Measurements from ENCODE around the gene CAMK2B. TPM values are rescaled to one million over a fixed set of nuclear protein-coding genes. Genes with fewer than 3 reads are reported as not detected.

The CAMK2B gene
- total and polyA plus RNA-seq, 9 donors = 3.1 to 13.9 (median 10.1) TPM

GRCh38 chr7:44322631-44323363 is 2.6 kb downstream of the CAMK2B start:
- Histone ChIP-seq H3K27me3 (ENCODE audit: control insufficient read depth, insufficient read depth, low read length) (peaks cover 52% of the 10 kb centered on the region), H3K4me3 (ENCODE audit: low read length) (no peak overlapping the region), H3K36me3 (ENCODE audit: control insufficient read depth, insufficient read depth, low read length) (no peaks in the 10 kb centered on the region), H3K27ac (ENCODE audit: low read length) (peak overlapping the region; percentile 69), H3K4me1 (ENCODE audit: control insufficient read depth, insufficient read depth, low read length) (peaks cover 33% of the 10 kb centered on the region), H3K9me3 (replicated peaks; ENCODE audit: control insufficient read depth, low read depth, low read length) (no peaks in the 10 kb centered on the region)
- 85% methylated on average over 17 of the region's 17 CpGs for WGBS (ENCODE audit: insufficient coverage)
- peak; percentile 64 for DNase-seq

GRCh38 chr7:44321796-44322195 is 3.6 kb downstream of the CAMK2B start:
- Histone ChIP-seq H3K4me1 (ENCODE audit: control insufficient read depth, insufficient read depth, low read length) (peaks cover 33% of the 10 kb centered on the region), H3K27me3 (ENCODE audit: control insufficient read depth, insufficient read depth, low read length) (peaks cover 42% of the 10 kb centered on the region), H3K9me3 (replicated peaks; ENCODE audit: control insufficient read depth, low read depth, low read length) (no peaks in the 10 kb centered on the region), H3K36me3 (ENCODE audit: control insufficient read depth, insufficient read depth, low read length) (no peaks in the 10 kb centered on the region), H3K4me3 (ENCODE audit: low read length) (no peak overlapping the region), H3K27ac (ENCODE audit: low read length) (no peak overlapping the region)
- DNase-seq = no peak
- WGBS (ENCODE audit: insufficient coverage) = 72% methylated on average over 7 of the region's 18 CpGs

- 77% methylated on average over 10 of the region's 15 CpGs for WGBS (ENCODE audit: insufficient coverage)
- H3K27me3 ChIP-seq (ENCODE audit: control insufficient read depth, insufficient read depth, low read length) = peaks cover 33% of the 10 kb centered on the region
- no peaks in the 10 kb centered on the region for H3K9me3 ChIP-seq (replicated peaks; ENCODE audit: control insufficient read depth, low read depth, low read length)
- peaks cover 30% of the 10 kb centered on the region for H3K4me1 ChIP-seq (ENCODE audit: control insufficient read depth, insufficient read depth, low read length)
- H3K27ac ChIP-seq (ENCODE audit: low read length) = no peak overlapping the region
- H3K36me3 ChIP-seq (ENCODE audit: control insufficient read depth, insufficient read depth, low read length) = no peaks in the 10 kb centered on the region
- H3K4me3 ChIP-seq (ENCODE audit: low read length) = no peak overlapping the region
- DNase-seq = no peak
Measured at GRCh38 chr7:44320794-44321371, 4.5 kb downstream of the CAMK2B start.

- H3K27me3 ChIP-seq (ENCODE audit: control insufficient read depth, insufficient read depth, low read length) = peaks cover 31% of the 10 kb centered on the region
- no peak for DNase-seq
- 83% methylated on average over 2 of the region's 5 CpGs for WGBS (ENCODE audit: insufficient coverage)
- H3K4me1 ChIP-seq (ENCODE audit: control insufficient read depth, insufficient read depth, low read length) = peaks cover 28% of the 10 kb centered on the region
- no peak overlapping the region for H3K27ac ChIP-seq (ENCODE audit: low read length)
- peaks cover 4% of the 10 kb centered on the region for H3K9me3 ChIP-seq (replicated peaks; ENCODE audit: control insufficient read depth, low read depth, low read length)
- no peaks in the 10 kb centered on the region for H3K36me3 ChIP-seq (ENCODE audit: control insufficient read depth, insufficient read depth, low read length)
- no peak overlapping the region for H3K4me3 ChIP-seq (ENCODE audit: low read length)
Measured at GRCh38 chr7:44320141-44320540, 5.3 kb downstream of the CAMK2B start.

GRCh38 chr7:44318332-44318731 is 7.1 kb downstream of the CAMK2B start:
- no peaks in the 10 kb centered on the region for H3K36me3 ChIP-seq (ENCODE audit: control insufficient read depth, insufficient read depth, low read length)
- no peak overlapping the region for H3K4me3 ChIP-seq (ENCODE audit: low read length)
- peaks cover 18% of the 10 kb centered on the region for H3K4me1 ChIP-seq (ENCODE audit: control insufficient read depth, insufficient read depth, low read length)

GRCh38 chr7:44315301-44315903 is 10.0 kb downstream of the CAMK2B start:
- WGBS (ENCODE audit: insufficient coverage) = no CpG with 5 or more reads among the region's 3 CpGs

More at GRCh38 chr7:44318332-44318731, 7.1 kb downstream of the CAMK2B start:
- DNase-seq = no peak
- 62% methylated on average over 2 of the region's 2 CpGs for WGBS (ENCODE audit: insufficient coverage)
- Histone ChIP-seq H3K9me3 (replicated peaks; ENCODE audit: control insufficient read depth, low read depth, low read length) (peaks cover 5% of the 10 kb centered on the region), H3K27me3 (ENCODE audit: control insufficient read depth, insufficient read depth, low read length) (peaks cover 17% of the 10 kb centered on the region), H3K27ac (ENCODE audit: low read length) (no peak overlapping the region)

GRCh38 chr7:44313621-44314031 is 11.8 kb downstream of the CAMK2B start:
- Histone ChIP-seq H3K27ac (ENCODE audit: low read length) (no peak overlapping the region), H3K4me3 (ENCODE audit: low read length) (no peak overlapping the region), H3K36me3 (ENCODE audit: control insufficient read depth, insufficient read depth, low read length) (no peaks in the 10 kb centered on the region), H3K9me3 (replicated peaks; ENCODE audit: control insufficient read depth, low read depth, low read length) (peaks cover 5% of the 10 kb centered on the region), H3K27me3 (ENCODE audit: control insufficient read depth, insufficient read depth, low read length) (peaks cover 13% of the 10 kb centered on the region), H3K4me1 (ENCODE audit: control insufficient read depth, insufficient read depth, low read length) (peaks cover 10% of the 10 kb centered on the region)
- no peak for DNase-seq
- 86% methylated on average over 7 of the region's 7 CpGs for WGBS (ENCODE audit: insufficient coverage)

More at GRCh38 chr7:44315301-44315903, 10.0 kb downstream of the CAMK2B start:
- Histone ChIP-seq H3K27me3 (ENCODE audit: control insufficient read depth, insufficient read depth, low read length) (peaks cover 4% of the 10 kb centered on the region), H3K36me3 (ENCODE audit: control insufficient read depth, insufficient read depth, low read length) (no peaks in the 10 kb centered on the region), H3K4me1 (ENCODE audit: control insufficient read depth, insufficient read depth, low read length) (no peaks in the 10 kb centered on the region), H3K27ac (ENCODE audit: low read length) (no peak overlapping the region), H3K4me3 (ENCODE audit: low read length) (no peak overlapping the region), H3K9me3 (replicated peaks; ENCODE audit: control insufficient read depth, low read depth, low read length) (peaks cover 5% of the 10 kb centered on the region)
- no peak for DNase-seq

GRCh38 chr7:44313016-44313415 is 12.4 kb downstream of the CAMK2B start:
- WGBS (ENCODE audit: insufficient coverage) = 71% methylated on average over 7 of the region's 8 CpGs
- Histone ChIP-seq H3K36me3 (ENCODE audit: control insufficient read depth, insufficient read depth, low read length) (no peaks in the 10 kb centered on the region), H3K4me3 (ENCODE audit: low read length) (no peak overlapping the region), H3K27me3 (ENCODE audit: control insufficient read depth, insufficient read depth, low read length) (peaks cover 11% of the 10 kb centered on the region), H3K27ac (ENCODE audit: low read length) (no peak overlapping the region), H3K9me3 (replicated peaks; ENCODE audit: control insufficient read depth, low read depth, low read length) (peaks cover 5% of the 10 kb centered on the region), H3K4me1 (ENCODE audit: control insufficient read depth, insufficient read depth, low read length) (peaks cover 10% of the 10 kb centered on the region)
- no peak for DNase-seq

- H3K4me3 ChIP-seq (ENCODE audit: low read length) = no peak overlapping the region
- H3K27ac ChIP-seq (ENCODE audit: low read length) = no peak overlapping the region
- WGBS (ENCODE audit: insufficient coverage) = 77% methylated on average over 14 of the region's 16 CpGs
- peaks cover 11% of the 10 kb centered on the region for H3K27me3 ChIP-seq (ENCODE audit: control insufficient read depth, insufficient read depth, low read length)
- no peak for DNase-seq
- H3K36me3 ChIP-seq (ENCODE audit: control insufficient read depth, insufficient read depth, low read length) = no peaks in the 10 kb centered on the region
- H3K9me3 ChIP-seq (replicated peaks; ENCODE audit: control insufficient read depth, low read depth, low read length) = peaks cover 5% of the 10 kb centered on the region
- H3K4me1 ChIP-seq (ENCODE audit: control insufficient read depth, insufficient read depth, low read length) = peaks cover 10% of the 10 kb centered on the region
Measured at GRCh38 chr7:44311561-44312495, 13.6 kb downstream of the CAMK2B start.
